ENCODE measurements around the gene PSTPIP1. TPM values are rescaled to one million over a fixed set of nuclear protein-coding genes. Genes with fewer than 3 reads are reported as not detected.

Gene PSTPIP1
- total and polyA plus RNA-seq, 10 of the 15 experiments (the other 5 are each of a cell fraction or from before 2014, with no cell fraction given): 0.50 to 29.3 (median 14.5) TPM

GRCh38 chr15:77027697-77028450 lies 32.9 kb downstream of the PSTPIP1 start (continued):
- TF ChIP-seq ZNF687 (IDR thresholded peaks at IDR 0.05): no peak
- TF ChIP-seq TBL1XR1 (IDR thresholded peaks at IDR 0.05; ENCODE audit: low read depth, low read length): no peak
- TF ChIP-seq ELK1 (IDR thresholded peaks at IDR 0.05; ENCODE audit: low read depth, low read length): no peak
- TF ChIP-seq CHD4 (IDR thresholded peaks at IDR 0.05): no peak
- no peak for TF ChIP-seq ETV6 (conservative IDR thresholded peaks at IDR 0.05 in 1 of 2, IDR thresholded peaks at IDR 0.05 in 1 of 2; ENCODE audit: borderline replicate concordance in 1 of 2, low read depth in 1 of 2)
